ENCODE data around the gene ARL8B.

DNA sequence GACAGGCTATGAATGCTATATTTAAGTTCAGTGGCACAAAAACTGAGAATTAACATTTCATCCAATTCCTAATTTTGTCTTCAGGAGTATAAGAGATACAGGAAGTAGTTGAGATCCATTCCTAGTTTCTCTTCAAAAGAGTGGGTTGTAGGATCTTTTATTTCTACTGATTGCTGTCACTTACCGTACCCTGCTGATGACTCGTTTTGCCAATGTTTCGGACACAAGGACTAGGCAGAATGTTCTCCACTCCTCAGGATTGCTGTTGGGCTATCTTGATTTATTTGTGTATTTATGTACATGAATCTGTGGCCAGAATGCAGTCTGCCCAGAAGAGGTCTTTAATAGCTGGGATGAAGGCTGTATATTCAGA, 11.9 kb downstream of the ARL8B start:
- TF ChIP-seq, protein P1, sequence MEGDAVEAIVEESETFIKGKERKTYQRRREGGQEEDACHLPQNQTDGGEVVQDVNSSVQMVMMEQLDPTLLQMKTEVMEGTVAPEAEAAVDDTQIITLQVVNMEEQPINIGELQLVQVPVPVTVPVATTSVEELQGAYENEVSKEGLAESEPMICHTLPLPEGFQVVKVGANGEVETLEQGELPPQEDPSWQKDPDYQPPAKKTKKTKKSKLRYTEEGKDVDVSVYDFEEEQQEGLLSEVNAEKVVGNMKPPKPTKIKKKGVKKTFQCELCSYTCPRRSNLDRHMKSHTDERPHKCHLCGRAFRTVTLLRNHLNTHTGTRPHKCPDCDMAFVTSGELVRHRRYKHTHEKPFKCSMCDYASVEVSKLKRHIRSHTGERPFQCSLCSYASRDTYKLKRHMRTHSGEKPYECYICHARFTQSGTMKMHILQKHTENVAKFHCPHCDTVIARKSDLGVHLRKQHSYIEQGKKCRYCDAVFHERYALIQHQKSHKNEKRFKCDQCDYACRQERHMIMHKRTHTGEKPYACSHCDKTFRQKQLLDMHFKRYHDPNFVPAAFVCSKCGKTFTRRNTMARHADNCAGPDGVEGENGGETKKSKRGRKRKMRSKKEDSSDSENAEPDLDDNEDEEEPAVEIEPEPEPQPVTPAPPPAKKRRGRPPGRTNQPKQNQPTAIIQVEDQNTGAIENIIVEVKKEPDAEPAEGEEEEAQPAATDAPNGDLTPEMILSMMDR (IDR thresholded peaks at IDR 0.05) = no peak
- no peak for TF ChIP-seq POLR2A (IDR thresholded peaks at IDR 0.05)

All from testis (tissue), 2 donors.